ENCODE results near the gene CD63. TPM values are rescaled to one million over a fixed set of nuclear protein-coding genes. Genes with fewer than 3 reads are reported as not detected.

CD63 gene
- total RNA-seq, 2 donors from 2014 or later, result 341 to 511 TPM

GRCh38 chr12:55755246-55755645 is 26.4 kb upstream of the CD63 start:
- H3K9me3 ChIP-seq, result no peaks in the 10 kb centered on the region
- no peak overlapping the region for H3K4me3 ChIP-seq
- H3K4me1 ChIP-seq, result no peaks in the 10 kb centered on the region
- no peak for ATAC-seq
- H3K27ac ChIP-seq, result no peak overlapping the region
- H3K27me3 ChIP-seq, result no peaks in the 10 kb centered on the region
- intact Hi-C loops (cut with DNase I), result no loop called here
- H3K36me3 ChIP-seq (replicated peaks in 1 of 2; ENCODE audit: insufficient read depth in 1 of 2, low read depth in 2 of 2), result peaks cover 6 to 30% of the 10 kb centered on the region in 2 donors
- no peak for DNase-seq
- 66 to 69% methylated on average over 2 of the region's 2 CpGs for WGBS, 2 donors
- no peak for TF ChIP-seq CTCF (IDR thresholded peaks at IDR 0.05)
- TF ChIP-seq POLR2A (IDR thresholded peaks at IDR 0.05), result no peak

GRCh38 chr12:55748230-55748993 is 19.6 kb upstream of the CD63 start:
- no peak for DNase-seq

GRCh38 chr12:55746913-55747231 is 18.1 kb upstream of the CD63 start:
- intact Hi-C loops (cut with DNase I), result loop anchor here (10.0 kb wide), 3 partner anchors 78 to 288 kb away; partner anchors contain the start of gene DNAJC14
- H3K27ac ChIP-seq, result no peak overlapping the region
- ATAC-seq, result no peak

More at GRCh38 chr12:55748230-55748993, 19.6 kb upstream of the CD63 start:
- Histone ChIP-seq H3K9me3 (no peaks in the 10 kb centered on the region), H3K27ac (no peak overlapping the region), H3K4me3 (no peak overlapping the region), H3K27me3 (no peaks in the 10 kb centered on the region), H3K4me1 (peaks cover 20% of the 10 kb centered on the region), H3K36me3 (replicated peaks in 1 of 2; ENCODE audit: insufficient read depth in 1 of 2, low read depth in 2 of 2) (peaks cover 3 to 6% of the 10 kb centered on the region in 2 donors)
- ATAC-seq, result no peak
- intact Hi-C loops (cut with DNase I), result loop anchor here (10.0 kb wide), 3 partner anchors 76 to 286 kb away; partner anchors contain the start of gene DNAJC14
- TF ChIP-seq POLR2A (IDR thresholded peaks at IDR 0.05), result no peak
- TF ChIP-seq CTCF (IDR thresholded peaks at IDR 0.05), result no peak
- 86 to 90% methylated on average over 6 to 18 of the region's 18 CpGs for WGBS, 2 donors

GRCh38 chr12:55746174-55746912 is 17.5 kb upstream of the CD63 start:
- no peak overlapping the region for H3K4me3 ChIP-seq
- no peak overlapping the region for H3K27ac ChIP-seq

More at GRCh38 chr12:55746913-55747231, 18.1 kb upstream of the CD63 start:
- Histone ChIP-seq H3K9me3 (no peaks in the 10 kb centered on the region), H3K36me3 (replicated peaks in 1 of 2; ENCODE audit: insufficient read depth in 1 of 2, low read depth in 2 of 2) (peaks cover under 1 to 3% of the 10 kb centered on the region in 2 donors), H3K4me3 (no peak overlapping the region), H3K4me1 (peaks cover 23% of the 10 kb centered on the region), H3K27me3 (no peaks in the 10 kb centered on the region)
- no peak for DNase-seq
- no peak for TF ChIP-seq CTCF (IDR thresholded peaks at IDR 0.05)
- TF ChIP-seq POLR2A (IDR thresholded peaks at IDR 0.05), result no peak

More at GRCh38 chr12:55746174-55746912, 17.5 kb upstream of the CD63 start:
- ATAC-seq (no peak), DNase-seq (no peak)
- 33 to 36% methylated on average over 3 of the region's 3 CpGs for WGBS, 2 donors
- intact Hi-C loops (cut with DNase I), result loop anchor here (10.0 kb wide), 3 partner anchors 78 to 288 kb away; partner anchors contain the start of gene DNAJC14
- peaks cover 0 to 1% of the 10 kb centered on the region in 2 donors for H3K36me3 ChIP-seq (replicated peaks in 1 of 2; ENCODE audit: insufficient read depth in 1 of 2, low read depth in 2 of 2)
- peaks cover 23% of the 10 kb centered on the region for H3K4me1 ChIP-seq
- H3K27me3 ChIP-seq, result no peaks in the 10 kb centered on the region
- no peaks in the 10 kb centered on the region for H3K9me3 ChIP-seq
- TF ChIP-seq CTCF (IDR thresholded peaks at IDR 0.05), result no peak
- TF ChIP-seq POLR2A (IDR thresholded peaks at IDR 0.05), result no peak

Measured in body of pancreas (tissue), 4 donors.